ENCODE data around the gene KNDC1.
"Not testable (repeated sequence)": the region's sequence is repeated elsewhere in the genome, so short reads cannot be mapped to it uniquely, and the experiment has no call there.

The KNDC1 gene

DNA sequence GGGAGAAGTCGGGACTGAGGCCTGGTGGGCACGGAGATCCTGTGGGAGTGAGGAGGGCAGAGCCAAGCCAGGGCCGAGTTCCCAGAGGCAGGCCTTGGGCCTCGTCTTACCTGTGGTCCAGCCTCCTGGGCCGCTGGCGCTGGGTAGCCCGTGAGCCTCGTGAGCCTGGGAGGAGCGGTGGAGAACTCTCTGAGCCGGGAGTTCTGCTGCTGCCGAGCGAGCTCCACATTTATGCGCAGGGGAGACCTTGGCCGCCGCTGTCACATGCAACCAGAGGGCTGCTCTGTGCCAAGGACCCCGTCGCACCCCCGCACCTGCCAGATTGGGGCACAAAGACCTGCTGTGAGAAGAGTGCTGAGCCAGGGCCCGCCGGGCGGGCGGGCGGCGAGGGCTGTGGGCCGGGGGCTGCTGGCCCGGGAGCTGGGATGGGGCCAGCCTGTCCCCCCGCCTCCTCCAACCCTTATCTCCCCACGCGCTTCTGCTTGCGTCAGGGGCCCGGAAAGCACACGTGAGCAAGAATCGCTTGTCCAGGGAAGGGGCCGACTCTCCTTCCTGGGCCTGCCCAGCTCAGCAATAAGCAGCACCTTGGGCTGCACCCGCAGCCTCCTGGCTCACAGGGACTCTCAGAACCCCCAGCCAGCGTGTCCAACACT is 87.8 kb downstream of the KNDC1 start:
- DNase-seq = no peak

DNA sequence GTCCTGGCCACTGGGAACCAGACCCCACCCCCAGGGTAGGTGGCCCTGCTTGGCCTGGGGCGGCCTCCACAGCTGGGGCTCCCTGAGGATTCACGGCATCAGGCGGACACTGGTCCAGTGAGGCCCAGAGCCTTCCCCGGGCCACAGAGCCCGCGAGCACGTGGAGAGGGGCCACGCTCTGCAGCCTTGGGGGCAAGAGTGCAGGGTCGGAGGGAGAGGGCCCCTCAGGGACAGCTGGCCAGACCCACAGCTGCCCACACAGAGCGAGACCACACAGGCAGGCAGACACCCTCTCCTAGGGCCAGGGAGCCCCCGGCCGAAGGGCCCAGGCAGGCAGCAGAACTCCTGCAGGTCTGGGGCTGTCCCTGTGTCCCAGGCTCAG is 88.3 kb downstream of the KNDC1 start:
- no peak for DNase-seq

DNA sequence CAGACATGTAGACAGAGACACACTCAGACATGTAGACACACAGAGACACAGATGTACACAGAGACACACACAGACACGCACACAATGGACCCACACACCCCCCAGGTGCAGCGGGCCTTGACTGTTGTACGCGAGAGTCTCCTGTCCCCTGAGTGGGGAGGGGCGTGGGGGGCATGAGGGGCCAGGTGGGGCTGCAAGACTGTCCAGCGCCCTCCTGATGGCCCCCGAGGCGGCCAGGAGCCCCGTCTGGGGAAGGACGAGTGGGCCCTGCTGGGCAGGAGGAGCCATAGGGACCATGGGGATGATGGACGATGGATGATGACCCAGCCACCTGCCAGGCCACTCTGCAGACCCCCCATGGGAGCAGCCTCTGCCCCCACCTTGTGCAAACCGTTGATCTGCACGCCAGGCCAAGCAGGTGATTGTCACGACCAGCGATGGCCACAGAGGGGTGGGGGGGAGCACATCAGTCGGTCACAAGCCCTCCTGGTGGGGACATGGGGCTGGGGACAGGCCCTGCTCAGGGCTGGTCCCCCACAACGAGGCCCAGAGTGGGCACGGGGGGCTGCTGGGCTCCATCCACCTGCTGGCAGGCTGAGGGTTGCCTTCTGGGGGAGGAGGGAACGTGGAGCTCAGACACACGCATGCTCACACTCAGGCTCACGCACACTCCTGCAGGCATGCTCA is 89.2 kb downstream of the KNDC1 start:
- no peak for DNase-seq

DNA sequence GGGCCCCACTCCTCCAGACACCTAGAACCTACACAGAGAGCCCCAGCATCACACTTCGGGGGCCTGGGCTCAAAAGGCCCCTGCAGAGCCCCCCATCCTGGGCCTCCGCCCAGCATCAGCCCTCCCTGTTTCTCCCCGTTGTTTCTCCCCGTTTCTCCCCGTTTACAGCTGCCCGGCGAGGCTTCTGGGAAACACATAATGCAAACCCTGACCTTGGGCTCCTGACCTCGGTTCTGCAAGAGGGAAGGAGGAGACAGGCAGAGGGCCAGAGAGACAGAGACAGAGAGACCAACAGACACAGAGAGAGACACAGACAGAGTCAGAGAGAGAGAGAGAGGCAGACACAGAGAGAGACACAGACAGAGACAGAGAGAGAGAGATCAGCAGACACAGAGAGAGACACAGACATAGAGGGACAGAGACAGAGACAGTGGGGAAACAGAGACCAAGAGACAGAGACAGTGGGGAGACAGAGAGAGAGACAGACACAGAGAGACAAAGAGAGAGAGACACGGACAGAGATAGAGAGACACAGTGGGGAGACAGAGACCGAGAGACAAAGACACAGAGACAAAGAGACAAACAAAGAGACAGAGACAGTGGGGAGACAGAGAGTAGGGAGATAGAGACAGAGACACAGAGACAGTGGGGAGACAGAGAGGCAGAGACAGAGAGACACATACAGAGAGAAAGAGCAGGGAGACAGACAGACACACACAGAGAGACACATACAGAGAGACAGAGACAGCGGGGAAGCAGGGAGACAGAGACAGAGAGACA is 90.1 kb downstream of the KNDC1 start:
- no peak for DNase-seq

DNA sequence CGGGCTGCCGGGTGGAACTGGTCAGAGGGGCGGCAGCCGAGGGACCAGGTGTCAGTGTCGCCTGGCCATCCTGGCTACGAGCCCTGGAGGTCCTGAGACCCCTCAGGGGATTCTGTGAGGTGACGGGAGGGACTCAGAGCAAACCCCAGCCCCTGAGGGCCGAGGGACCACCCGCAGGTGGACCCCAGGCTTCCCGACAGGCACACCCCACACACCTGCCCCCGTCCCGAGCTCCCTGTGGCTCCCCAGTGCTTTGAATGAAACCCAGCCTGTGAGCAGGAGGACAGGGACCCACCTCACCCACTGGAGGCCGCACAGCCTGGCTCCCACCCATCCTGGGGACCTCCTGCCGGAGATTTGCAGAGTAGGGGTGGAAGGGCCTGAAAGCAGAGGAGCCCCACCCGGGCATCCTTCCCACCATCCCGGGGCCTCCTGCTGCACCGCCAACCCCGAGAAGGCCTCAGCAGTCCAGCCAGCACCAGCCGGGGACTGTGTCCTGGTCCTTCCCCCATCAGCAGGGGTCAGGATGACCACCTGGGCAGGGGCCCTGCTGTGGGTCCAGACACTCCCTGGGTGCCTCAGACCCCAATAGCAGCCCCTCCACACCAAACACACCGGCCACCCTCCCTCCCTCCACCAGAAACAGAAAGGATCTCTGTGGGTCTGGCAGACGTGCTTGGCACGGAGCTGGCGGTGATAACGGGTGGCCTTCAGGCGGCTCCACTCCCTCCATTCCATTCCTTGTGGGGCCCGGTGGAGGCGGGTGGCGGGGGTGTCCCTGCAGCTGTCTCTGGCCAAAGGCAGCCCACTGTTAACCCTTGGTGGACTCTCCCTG is 91.6 kb downstream of the KNDC1 start:
- no peak for DNase-seq

DNA sequence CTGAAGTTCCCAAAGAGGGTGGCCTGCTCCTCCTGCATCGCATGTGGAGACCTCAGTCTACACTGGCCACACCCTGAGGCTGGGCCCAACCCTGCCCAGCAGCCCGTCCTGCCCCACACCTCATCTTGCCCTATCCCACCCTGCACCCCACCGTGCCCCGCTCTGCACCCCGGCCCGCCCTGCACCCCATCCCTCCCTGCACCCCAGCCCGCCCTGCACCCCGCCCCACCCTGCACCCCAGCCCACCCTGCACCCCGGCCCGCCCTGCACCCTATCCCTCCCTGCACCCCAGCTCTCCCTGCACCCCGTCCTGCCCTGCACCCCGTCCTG is 92.2 kb downstream of the KNDC1 start:
- no peak for DNase-seq

DNA sequence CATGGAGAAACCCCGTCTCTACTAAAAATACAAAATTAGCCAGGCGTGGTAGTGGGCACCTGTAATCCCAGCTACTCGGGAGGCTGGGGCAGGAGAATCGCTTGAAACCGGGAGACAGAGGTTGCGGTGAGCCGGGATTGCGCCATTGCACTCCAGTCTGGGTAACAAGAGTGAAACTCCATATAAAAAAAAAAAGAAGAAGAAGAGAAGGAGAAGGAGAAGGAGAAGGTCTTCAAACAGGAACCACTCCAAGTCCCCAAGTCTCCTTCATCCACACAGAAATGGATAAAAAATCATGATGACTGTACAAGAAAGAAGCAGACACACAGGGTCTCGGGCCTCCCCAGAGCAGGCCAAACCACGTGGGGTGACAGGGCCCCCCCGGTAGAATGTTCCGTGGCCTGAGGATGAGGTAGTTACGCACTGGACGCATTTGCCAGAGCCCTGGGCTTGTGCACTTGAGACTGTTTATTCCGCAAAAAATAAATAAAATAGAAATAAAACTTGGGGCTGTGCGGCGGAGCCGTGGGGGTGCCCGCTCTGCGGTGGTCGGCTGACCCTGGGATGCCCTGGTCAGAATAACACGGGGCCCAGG is 93.4 kb downstream of the KNDC1 start:
- no peak for DNase-seq

DNA sequence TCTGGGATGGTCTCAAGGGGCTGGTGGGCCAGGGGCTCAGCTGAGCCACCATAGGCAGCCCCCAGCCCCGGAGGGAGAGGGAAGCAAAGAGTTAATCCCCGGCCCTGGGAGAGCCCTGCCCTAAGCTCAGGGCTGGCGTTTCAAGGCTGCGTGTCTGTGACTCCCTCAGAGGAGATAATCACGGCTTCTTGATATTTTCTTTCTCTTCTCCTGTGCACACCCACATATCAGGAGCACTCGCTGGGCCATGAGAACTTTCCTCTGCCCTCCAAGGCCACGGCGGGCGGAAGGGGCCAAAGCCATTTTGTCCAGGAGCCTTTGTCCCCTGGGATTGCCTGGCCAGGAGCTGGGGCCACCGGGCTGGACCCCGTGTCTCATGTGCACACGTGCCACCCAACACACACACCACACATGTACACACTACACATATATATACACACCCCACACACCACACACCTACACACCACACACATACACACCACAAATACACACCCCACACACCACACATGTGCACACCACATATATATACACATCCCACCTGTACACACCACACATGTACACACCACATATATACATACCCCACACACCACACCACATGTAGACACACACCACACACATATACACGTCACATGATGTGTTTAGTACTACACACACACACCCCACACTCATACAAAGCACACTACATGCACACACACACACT is 94.6 kb downstream of the KNDC1 start:
- DNase-seq = no peak

DNA sequence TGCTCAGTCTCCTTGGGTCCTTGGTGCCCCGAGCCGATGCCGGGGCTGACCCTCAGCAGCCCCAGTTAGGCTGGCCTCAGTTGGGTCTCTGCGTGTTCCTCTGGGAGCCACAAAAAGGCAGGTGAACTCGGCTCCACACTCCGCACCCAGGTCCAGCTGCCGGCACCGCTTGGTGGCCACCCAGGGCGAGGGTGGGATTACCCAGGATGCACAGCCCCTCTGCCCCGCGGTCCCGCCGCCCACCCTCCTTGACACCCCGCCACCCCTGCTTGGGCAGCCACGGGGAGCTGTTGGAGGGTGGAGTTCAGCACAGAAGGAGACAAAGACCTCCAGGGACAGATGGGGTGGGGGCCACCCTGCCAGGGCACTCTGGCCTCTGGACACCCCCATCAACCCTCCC is 95.3 kb downstream of the KNDC1 start:
- DNase-seq = no peak

DNA sequence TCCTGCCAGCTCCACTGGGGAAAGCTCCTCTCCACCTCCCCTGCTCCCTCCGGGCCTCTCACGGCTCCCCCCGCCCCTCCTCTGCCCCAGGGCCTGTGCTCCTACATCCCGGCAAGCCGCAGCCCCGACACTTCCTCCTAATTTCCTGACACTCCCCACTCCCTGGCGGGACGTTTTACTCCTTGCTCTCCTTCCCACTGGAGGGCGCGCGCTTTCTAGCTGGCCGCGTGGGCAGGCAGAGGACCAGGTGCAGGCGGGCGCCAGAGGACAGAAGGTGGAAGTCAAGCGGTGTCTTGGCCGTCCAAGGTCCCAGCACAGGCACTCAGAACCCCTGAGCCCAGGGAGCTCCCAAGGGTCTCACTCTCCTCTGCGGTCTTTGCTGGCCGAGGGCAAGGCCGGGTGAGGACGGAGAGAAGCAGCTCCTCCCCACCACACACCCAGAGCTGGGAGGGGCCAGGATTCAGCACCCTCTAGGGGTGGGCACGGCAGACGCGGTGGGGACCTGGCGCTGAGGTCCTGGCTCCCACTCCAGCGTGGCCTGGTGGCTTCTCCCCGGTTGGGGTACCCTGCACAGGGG is 97.6 kb downstream of the KNDC1 start:
- DNase-seq = no peak

DNA sequence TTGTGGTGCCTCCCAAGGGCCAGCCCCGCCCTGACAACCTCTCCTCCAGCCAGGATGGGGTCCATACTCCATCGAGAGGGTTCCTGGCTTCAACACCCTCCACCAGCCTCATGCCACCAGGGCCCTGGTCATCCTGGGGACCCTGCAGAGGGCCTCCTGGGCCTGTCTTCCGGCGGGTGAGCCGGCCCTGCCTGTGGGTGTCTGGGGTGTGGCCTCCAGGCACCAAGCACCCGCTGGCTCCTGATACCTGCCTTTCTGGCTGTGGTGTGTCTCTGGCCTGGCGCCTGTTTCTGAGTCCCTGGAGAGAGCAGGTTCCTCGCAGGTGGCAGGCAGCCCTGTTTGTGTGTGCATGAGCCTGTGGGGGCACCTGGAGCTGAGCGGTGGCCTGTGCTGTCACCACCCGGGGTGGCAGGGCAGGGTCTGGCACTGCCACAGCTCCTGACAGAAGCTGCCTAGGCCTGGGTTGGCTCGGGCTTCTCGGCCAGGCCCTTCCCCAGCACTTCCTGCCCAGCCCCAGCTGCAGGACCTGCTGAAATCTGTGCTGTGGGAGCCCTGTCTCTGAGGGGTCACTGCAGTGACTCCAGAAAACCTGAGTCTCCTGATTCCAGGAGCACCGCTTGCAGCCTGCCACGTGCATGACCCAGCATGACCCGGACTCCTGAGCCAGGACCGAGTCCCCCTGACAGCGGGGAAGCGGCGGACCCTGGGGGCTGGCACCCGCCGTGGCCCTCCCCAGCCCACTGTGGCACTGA is 98.2 kb downstream of the KNDC1 start:
- DNase-seq = no peak

DNA sequence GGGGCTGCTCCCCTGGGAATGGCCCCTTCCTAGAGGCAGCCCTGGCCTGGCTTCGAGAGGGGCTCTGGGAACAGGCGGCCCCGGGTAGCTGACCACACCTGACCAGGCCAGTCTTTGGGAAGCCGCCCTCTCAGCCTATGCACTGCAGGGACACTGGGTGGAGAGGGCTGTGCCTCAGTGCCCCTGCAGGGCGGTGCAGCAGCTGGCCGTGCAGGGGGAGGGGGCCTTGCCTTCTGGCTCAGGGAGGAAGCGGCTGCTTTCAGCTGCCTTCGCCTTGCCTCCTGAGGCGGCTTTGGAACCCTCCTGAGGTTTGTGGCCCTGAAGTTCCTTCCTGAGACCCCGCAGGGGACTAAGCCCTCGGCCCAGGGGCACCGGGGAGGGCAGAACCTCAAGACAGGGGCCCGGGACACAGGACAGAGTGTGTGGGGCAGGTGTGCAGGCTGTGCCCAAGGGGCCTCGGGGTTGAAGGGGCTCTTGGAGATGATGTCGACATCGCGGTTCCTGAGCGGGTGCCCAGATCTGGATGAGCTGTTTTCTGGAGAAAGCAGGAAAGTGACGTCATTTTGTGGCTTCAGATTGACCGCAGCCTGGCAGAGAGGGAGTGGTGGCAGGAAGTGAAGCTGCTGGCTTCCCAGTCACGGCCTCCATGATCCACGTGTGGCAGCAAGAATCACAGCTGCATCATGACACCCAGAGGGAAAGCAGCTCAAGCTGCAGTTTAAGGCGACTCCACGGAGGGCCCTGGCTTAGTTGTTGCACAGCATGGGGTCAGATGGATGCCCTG is 99.0 kb downstream of the KNDC1 start:
- DNase-seq = no peak

DNA sequence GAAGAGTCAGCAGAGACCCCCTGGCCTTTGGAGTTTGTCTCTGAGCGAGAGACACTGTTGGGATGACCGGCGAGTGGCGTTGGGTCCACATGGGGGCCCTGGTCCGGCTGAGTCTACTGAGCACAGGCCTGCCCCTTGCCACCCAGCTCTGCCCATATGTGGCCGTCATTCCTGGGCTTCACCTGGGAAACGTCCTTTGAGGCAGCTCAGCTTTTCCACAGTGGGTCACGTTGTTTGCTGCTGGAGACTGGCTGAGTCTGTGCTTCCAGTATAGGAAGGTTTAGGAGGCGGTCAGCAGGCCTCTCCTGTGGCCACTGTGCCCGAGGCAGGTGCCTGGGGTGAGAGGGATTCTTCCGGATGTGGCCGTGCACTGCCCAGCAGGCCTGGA is 99.6 kb downstream of the KNDC1 start:
- no peak for DNase-seq

DNA sequence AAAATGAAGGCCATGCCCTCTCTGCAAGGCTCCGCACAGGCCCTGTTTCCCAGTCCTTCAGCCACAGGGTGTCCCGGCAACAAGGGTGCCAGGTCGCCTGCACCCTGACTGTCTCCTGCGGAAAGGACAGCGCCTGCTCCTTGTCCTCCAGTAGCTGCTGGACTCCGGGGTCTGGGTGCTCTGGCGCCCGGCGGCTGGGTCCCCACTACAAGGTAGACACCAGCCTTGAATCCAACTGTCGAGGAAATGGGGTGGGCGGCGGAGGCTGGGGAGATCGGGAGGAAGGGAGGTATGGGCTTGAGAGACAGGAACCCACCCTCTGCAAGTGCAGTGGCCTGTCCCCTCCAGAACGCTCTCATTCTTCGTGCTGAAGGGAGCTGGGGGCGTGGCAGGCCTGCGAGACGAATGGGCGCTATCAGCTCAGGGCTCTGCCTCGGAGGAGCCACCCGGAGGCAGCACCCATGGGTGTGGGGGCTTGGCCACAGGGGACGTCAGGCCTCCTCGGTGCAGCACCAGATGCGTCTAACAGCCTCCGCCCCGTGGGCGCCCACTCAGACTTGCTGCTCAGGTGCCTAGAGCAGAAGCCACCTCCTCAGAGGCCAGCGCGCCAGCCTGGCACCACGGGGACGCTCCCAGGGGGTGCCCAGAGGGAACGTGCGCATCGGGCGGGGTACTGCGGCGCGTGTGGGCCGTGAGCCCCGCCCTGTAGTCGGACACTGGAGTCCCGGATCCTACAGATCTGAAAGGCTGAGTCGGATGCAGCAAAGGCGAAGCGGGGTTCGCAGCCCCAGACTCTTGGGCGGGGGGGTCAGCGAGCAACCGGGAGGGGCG is 101.1 kb downstream of the KNDC1 start:
- DNase-seq = no peak

DNA sequence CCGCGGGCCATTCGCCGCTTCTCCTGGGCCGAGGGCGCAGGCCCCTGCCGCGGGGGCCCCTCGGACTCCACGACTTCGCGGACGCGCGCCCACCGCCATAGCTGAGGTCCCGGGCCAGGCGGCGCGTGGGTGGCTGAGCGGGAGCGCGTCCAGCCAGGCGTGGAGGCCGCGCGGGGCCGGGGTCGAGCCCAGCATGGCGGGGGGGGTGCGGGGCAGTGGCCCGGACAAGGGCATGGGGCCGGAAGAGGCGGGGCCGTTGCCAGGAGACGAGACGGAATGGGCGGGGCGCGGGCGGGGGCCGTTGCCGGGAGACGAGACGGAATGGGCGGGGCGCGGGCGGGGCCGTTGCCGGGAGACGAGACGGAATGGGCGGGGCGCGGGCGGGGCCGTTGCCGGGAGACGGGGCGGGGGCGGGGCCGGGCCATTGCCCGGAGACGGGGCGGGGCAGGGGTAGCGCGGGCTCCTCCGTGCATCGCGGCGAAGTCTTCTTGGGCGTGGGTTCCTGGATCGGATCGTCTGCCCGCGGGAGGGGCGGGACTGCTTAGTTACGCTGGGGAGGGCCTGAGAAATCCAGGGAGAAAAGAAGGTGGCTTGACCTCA is 101.8 kb downstream of the KNDC1 start:
- no peak for DNase-seq

DNA sequence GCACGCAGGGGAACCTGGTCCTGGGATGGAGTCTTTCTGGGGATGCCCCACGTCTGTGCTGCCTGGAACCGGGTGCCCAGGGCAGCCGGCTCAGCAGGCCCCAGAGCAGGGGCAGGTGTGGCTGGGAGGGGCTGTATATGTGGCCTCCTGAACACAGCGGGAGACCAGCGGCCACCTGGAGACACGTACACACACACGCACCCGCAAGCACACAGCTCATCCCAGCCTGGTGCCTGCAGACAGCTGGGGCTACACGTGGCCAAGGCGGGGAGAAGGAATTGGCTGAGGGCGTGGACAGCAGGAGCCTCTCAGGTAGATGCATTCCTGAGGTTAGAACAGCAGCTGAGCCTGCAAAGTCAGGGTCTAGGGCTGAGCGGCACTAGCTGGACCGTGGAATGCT is 102.7 kb downstream of the KNDC1 start:
- no peak for DNase-seq

DNA sequence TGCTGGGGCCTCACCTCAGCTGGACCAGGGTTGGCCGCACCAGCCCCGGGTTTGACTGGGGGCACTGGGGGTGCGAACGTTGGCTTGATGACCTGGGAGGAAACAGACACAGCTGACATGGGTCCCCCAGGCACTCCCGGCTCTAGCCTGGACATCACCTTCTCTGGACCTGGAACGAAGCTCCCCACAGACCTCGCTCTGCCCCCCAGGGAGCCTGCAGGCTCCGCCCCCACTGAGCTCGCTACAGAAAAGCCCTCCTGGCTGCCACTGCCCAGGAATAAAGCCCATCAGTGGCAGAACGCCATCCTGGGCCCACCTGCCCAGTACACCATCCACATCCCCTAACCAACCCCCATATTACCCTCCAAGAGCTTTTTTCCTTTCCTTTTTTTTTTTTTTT is 103.7 kb downstream of the KNDC1 start:
- no peak for DNase-seq

DNA sequence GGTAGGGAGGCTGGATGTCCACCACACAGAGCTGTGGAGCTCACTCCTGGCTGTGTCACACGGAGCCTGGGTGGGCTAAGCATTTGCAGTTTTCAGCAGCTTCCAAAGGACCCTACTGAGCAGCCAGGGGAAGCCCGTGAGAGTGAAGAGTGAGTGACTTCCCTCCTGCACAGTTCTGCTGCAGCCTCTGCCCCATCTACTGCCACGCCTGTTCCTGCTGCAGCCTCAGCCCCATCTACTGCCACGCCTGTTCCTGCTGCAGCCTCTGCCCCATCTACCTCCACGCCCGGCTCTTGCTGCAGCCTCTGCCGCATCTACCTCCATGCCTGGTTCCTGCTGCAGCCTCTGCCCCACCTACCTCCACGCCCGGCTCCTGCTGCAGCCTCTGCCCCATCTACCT is 104.4 kb downstream of the KNDC1 start:
- DNase-seq = no peak

DNA sequence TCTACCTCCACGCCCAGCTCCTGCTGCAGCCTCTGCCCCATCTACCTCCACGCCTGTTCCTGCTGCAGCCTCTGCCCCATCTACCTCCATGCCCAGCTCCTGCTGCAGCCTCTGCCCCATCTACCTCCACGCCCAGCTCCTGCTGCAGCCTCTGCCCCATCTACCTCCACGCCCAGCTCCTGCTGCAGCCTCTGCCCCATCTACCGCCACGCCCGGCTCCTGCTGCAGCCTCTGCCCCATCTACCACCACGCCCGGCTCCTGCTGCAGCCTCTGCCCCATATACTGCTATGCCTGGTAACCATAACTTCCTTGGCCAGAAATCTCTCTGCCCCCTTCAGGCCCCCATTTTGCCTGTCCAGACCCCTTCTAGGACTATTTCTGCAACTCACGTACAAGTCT is 105.0 kb downstream of the KNDC1 start:
- not testable (repeated sequence) for DNase-seq

Measured in NCI-H2029 treated with DMSO at 0.1 percent for 48 hours (cell line).